WTC11 (cell line): ENCODE data around the gene ARL6IP6. TPM values are rescaled to one million over a fixed set of nuclear protein-coding genes. Genes with fewer than 3 reads are reported as not detected.
"Not testable (repeated sequence)": the region's sequence is repeated elsewhere in the genome, so short reads cannot be mapped to it uniquely, and the experiment has no call there.

Experiments
- ATAC-seq: fragments of 200-7000 bp; cut with Tn5 transposase; 2 replicates; pipeline ENCODE4 v1.10.0; 2021; ENCODE audit warnings: mild to moderate bottlenecking, moderate library complexity
- CTCF ChIA-PET: fragments of 300-600 bp; sonication (Branson Sonifier 250); formaldehyde crosslinking; loops from one replicate; lab custom pipeline; 2021; ENCODE audit warnings: antibody characterized with exemption; lab: Charles Lee
- POLR2A ChIA-PET: fragments of 350-600 bp; sonication (Branson Sonifier 250); formaldehyde crosslinking; loops from one replicate; lab custom pipeline; 2021; ENCODE audit warnings: antibody characterized with exemption; lab: Charles Lee
- DNase-seq: peaks from one replicate; pipeline ENCODE4 v3.0.0; 2021; ENCODE audit warnings: low spot score
- H3K27ac Mint-ChIP-seq: 2 replicates; pipeline ENCODE4 v1.8.0; 2021; ENCODE audit warnings: mixed read lengths
- H3K27me3 Mint-ChIP-seq: 2 replicates; pipeline ENCODE4 v1.8.0; 2021; ENCODE audit warnings: low read depth, mild to moderate bottlenecking, moderate library complexity, mixed read lengths
- H3K36me3 Mint-ChIP-seq: 2 replicates; pipeline ENCODE4 v1.8.0; 2021; ENCODE audit warnings: mixed read lengths
- H3K4me1 Mint-ChIP-seq: 2 replicates; pipeline ENCODE4 v1.8.0; 2022; ENCODE audit warnings: mixed read lengths
- H3K4me3 Mint-ChIP-seq: 2 replicates; pipeline ENCODE4 v1.8.0; 2021; ENCODE audit warnings: mild to moderate bottlenecking, moderate library complexity, mixed read lengths
- H3K9me3 Mint-ChIP-seq: 2 replicates; pipeline ENCODE4 v1.8.0; 2021; ENCODE audit warnings: mixed read lengths
- CDX4 ChIP-seq: fragments of 250-450 bp; sonication (Bioruptor Pico); IDR thresholded peaks from 2 replicates; pipeline ENCODE4 v1.9.0; 2021; ENCODE audit warnings: moderate library complexity, mild to moderate bottlenecking, inconsistent platforms, borderline replicate concordance
- CTCF ChIP-seq: fragments of 200-600 bp; IDR thresholded peaks from 2 replicates; pipeline ENCODE4 v1.8.0; 2022; ENCODE audit warnings: antibody characterized with exemption
- EMX1 ChIP-seq: fragments of 250-450 bp; sonication (Bioruptor Pico); IDR thresholded peaks from 2 replicates; pipeline ENCODE4 v1.8.0; 2021; ENCODE audit warnings: mild to moderate bottlenecking
- ETV6 ChIP-seq: sonication (generic); formaldehyde crosslinking; IDR thresholded peaks from 2 replicates; pipeline ENCODE4 v1.8.1; 2022; ENCODE audit warnings: mild to moderate bottlenecking, missing genetic modification reagents
- FOXK1 ChIP-seq: sonication (generic); formaldehyde crosslinking; IDR thresholded peaks from 2 replicates; pipeline ENCODE4 v1.8.0; 2022; ENCODE audit warnings: mild to moderate bottlenecking, moderate library complexity, missing genetic modification reagents
- IRF2 ChIP-seq: sonication (generic); formaldehyde crosslinking; IDR thresholded peaks from 2 replicates; pipeline ENCODE4 v1.8.0; 2022; ENCODE audit warnings: low read depth, missing genetic modification reagents, borderline replicate concordance
- MLX ChIP-seq: sonication (generic); formaldehyde crosslinking; IDR thresholded peaks from 2 replicates; pipeline ENCODE4 v1.8.1; 2023; ENCODE audit warnings: mild to moderate bottlenecking, missing genetic modification reagents, moderate library complexity
- PRDM15 ChIP-seq: sonication (generic); formaldehyde crosslinking; IDR thresholded peaks from 2 replicates; pipeline ENCODE4 v1.8.0; 2022; ENCODE audit warnings: missing genetic modification reagents
- SMAD4 ChIP-seq: sonication (generic); formaldehyde crosslinking; IDR thresholded peaks from 2 replicates; pipeline ENCODE4 v1.8.0; 2022; ENCODE audit warnings: mild to moderate bottlenecking, missing genetic modification reagents
- SP1 ChIP-seq: sonication (generic); formaldehyde crosslinking; conservative IDR thresholded peaks from 2 replicates; pipeline ENCODE4 v1.8.1; 2022; ENCODE audit warnings: missing genetic modification reagents
- ZNF121 ChIP-seq: sonication (generic); formaldehyde crosslinking; IDR thresholded peaks from 2 replicates; pipeline ENCODE4 v1.8.0; 2023; ENCODE audit warnings: missing genetic modification reagents
- ZNF138 ChIP-seq: sonication (generic); formaldehyde crosslinking; conservative IDR thresholded peaks from 2 replicates; pipeline ENCODE4 v1.8.1; 2022; ENCODE audit warnings: mild to moderate bottlenecking, moderate library complexity, missing genetic modification reagents
- ZNF219 ChIP-seq: sonication (generic); formaldehyde crosslinking; IDR thresholded peaks from 2 replicates; pipeline ENCODE4 v1.8.0; 2023; ENCODE audit warnings: missing genetic modification reagents, mild to moderate bottlenecking, borderline replicate concordance
- total RNA-seq: library from RNA; stranded (reverse); gene quantifications from 3 replicates; pipeline ENCODE4 v1.2.3, GENCODE V29; 2021

ARL6IP6 gene
- total RNA-seq, 1 experiment from 2014 or later = 40.4 TPM

GRCh38 chr2:152740743-152741328, 22.4 kb downstream of the ARL6IP6 start:
- H3K4me3 Mint-ChIP-seq = no peak overlapping the region
- H3K27ac Mint-ChIP-seq = no peak overlapping the region
- no peak for ATAC-seq
- TF ChIP-seq EMX1 (CRISPR knock-in tag) (no peak), FOXK1 (no peak), MLX (CRISPR knock-in tag) (no peak), ZNF219 (CRISPR knock-in tag) (no peak), SMAD4 (no peak), PRDM15 (CRISPR knock-in tag) (no peak), CDX4 (CRISPR knock-in tag) (no peak), ZNF121 (CRISPR knock-in tag) (no peak), ETV6 (CRISPR knock-in tag) (no peak), SP1 (CRISPR knock-in tag) (no peak), IRF2 (CRISPR knock-in tag) (no peak), CTCF (no peak)
- TF ChIP-seq, all 79 proteins: peak for 0
- CTCF ChIA-PET = no interaction called here
- Mint-ChIP-seq H3K4me1 (no peaks in the 10 kb centered on the region), H3K9me3 (peaks cover 25% of the 10 kb centered on the region), H3K36me3 (peaks cover 50% of the 10 kb centered on the region), H3K27me3 (no peaks in the 10 kb centered on the region)
- POLR2A ChIA-PET = no interaction called here
- no peak for DNase-seq

- Mint-ChIP-seq H3K4me1 (no peaks in the 10 kb centered on the region), H3K36me3 (peaks cover 32% of the 10 kb centered on the region), H3K4me3 (no peak overlapping the region), H3K9me3 (peaks cover 13% of the 10 kb centered on the region), H3K27me3 (no peaks in the 10 kb centered on the region), H3K27ac (no peak overlapping the region)
- no peak for DNase-seq
- no peak for TF ChIP-seq ZNF138 (CRISPR knock-in tag)
- TF ChIP-seq CTCF = peak; percentile 19; the same call in 1 of the 2 replicates
- peak; percentile 67; the same call in 1 of the 2 replicates for ATAC-seq
- CTCF ChIA-PET = interaction anchor here (1.0 to 2.0 kb wide), 6 partner anchors 12 to 800 kb away, joined by 3 to 11 read pairs (median 5); partner anchors contain the start of gene PRPF40A
- POLR2A ChIA-PET = interaction anchor here (1.1 kb wide), 1 partner anchor 24 kb away, joined by 3 read pairs; no protein-coding TSS in a partner anchor
Observed at GRCh38 chr2:152743002-152743401, 24.6 kb downstream of the ARL6IP6 start.

- H3K27ac Mint-ChIP-seq, ATAC-seq, H3K9me3 Mint-ChIP-seq, POLR2A ChIA-PET, CTCF ChIA-PET, DNase-seq, H3K27me3 Mint-ChIP-seq, H3K4me3 Mint-ChIP-seq: not testable (repeated sequence)
- Mint-ChIP-seq H3K4me1 (peaks cover 11% of the 10 kb centered on the region), H3K36me3 (peaks cover 33% of the 10 kb centered on the region)
Observed at GRCh38 chr2:152747751-152748150, 29.3 kb downstream of the ARL6IP6 start.
